ENCODE data around the gene GALNT14.

Gene GALNT14

DNA sequence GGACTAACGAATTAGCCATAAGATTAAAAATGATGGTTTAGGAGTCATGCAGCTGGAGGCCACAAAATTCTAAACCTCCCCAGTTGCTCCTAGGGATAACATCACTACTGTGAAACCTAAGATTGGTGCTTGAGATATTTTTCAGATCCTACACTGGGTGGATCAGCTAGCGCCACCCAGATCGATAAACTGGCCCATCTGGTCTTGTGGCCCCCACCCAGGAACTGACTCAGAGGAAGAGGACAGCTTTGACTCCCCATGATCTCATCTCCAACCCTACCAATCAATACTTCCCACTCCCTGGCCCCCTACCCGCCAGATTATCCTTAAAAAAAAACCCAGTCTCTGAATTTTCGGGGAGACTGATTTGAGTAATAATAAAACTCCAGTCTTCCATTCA, 5.5 kb downstream of the GALNT14 start:
- TF ChIP-seq, protein P1, sequence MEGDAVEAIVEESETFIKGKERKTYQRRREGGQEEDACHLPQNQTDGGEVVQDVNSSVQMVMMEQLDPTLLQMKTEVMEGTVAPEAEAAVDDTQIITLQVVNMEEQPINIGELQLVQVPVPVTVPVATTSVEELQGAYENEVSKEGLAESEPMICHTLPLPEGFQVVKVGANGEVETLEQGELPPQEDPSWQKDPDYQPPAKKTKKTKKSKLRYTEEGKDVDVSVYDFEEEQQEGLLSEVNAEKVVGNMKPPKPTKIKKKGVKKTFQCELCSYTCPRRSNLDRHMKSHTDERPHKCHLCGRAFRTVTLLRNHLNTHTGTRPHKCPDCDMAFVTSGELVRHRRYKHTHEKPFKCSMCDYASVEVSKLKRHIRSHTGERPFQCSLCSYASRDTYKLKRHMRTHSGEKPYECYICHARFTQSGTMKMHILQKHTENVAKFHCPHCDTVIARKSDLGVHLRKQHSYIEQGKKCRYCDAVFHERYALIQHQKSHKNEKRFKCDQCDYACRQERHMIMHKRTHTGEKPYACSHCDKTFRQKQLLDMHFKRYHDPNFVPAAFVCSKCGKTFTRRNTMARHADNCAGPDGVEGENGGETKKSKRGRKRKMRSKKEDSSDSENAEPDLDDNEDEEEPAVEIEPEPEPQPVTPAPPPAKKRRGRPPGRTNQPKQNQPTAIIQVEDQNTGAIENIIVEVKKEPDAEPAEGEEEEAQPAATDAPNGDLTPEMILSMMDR (IDR thresholded peaks at IDR 0.05) = no peak

DNA sequence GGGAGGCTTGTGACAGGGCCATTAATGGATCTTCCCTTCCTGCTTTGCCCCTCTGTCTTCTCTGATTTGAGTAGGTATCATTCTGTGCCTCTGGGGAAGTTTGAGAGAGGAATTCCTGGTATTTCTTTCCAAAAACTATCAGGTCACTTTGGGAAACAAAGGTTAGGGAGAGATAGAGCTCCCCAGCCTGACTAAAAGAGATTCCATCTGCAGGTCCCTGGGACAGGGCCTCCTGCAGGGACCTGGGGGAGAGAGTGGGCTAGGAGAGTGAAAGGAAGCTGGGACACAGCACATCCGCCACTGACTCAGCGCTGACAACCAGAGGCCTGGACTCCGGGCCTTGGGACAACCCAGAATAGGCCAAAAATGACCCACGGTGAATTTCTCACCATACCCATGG, 6.4 kb downstream of the GALNT14 start:
- TF ChIP-seq, protein P1 (IDR thresholded peaks at IDR 0.05) = no peak

DNA sequence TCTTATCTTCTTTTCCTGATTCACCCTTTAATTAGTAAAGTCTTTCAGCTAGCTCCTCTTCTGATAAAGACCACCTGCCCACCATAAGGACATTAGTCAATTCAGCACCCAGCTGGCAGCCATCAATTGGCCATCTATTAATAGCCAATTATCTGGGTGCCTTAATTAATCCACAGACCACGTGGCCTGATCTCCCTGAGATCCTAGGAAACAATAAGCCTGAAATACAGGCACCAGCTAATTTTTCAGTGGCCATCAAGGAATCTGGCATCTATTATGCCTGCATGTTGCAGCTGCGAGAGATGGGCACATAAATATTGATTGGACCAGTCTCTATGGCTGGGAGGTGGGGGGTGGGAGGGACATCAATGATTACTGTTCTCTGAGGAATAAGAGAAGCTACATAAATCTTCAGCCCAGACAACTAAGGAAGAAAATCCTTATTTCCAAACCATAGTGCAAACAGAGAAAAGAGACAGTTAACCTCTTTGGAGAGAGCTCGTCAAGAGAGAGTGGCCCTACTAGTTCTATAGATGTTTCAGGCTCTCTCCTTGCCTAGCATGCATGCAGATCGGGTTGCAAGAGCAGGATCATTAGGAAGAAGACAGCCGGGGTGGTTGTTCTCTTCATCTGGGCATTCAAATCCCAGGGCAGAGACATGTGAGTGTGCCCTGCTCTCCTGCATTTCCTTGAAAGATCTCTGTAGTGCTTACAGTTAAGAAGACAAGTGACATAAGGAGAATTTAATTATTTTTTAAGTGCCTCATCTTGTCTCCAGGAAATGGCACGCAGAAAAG, 8.7 kb downstream of the GALNT14 start:
- TF ChIP-seq, protein P1 (IDR thresholded peaks at IDR 0.05) = no peak

DNA sequence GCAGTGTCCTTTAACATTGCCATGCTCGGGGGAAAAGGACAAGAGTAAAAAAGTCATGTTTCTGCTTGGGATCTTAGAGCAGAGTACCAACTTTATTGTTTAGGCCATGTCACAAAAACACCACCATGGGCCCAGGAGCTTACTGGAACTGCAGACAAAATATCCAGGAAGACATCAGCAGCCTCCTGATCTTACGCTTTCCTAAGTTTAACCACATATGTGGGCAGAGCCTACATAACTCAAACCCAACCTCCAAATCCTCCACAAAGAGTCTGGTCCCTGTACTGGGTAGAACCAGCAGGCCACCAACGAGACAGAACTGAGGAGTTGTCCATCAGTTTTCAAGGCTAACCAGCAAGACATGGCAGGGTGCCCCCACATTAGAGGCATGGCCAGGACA, 10.3 kb downstream of the GALNT14 start:
- TF ChIP-seq, protein P1 (IDR thresholded peaks at IDR 0.05) = no peak

DNA sequence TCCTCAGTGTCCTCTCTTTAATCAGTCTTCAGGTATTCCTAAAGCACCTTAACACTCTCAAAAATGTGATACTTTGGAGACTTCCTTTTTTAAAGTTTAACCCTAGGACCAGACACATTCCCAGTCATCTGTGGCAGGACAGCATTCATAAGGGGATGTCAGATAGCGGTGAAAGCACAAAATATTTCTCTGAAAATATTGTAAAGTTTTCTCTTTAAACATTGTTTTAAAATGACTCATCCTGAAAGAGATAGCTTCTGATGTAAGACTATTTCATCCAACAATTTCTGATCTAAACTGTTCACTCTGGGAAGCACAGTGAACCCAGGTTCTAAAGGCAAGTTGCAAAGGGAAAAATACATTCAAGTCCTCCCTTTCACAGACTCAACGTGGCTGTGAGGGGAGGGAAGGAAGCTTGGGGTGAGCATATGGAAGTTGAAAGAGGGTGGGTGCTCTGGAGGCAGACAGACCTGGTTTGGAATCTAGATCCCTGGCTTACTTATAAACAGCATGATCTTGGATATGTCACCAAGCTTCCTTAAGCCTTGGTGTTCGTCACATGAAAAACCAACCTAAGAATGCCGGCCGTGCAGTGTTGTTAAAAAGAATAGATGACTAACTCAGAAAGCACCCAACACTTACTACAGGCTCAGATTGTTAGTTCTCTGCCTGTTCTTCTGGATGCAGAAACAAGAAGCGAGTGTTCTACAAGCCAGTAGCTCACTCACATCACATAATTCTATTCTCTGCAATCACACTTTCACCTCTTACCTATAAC, 12.1 kb downstream of the GALNT14 start:
- TF ChIP-seq, protein P1 (IDR thresholded peaks at IDR 0.05) = no peak

DNA sequence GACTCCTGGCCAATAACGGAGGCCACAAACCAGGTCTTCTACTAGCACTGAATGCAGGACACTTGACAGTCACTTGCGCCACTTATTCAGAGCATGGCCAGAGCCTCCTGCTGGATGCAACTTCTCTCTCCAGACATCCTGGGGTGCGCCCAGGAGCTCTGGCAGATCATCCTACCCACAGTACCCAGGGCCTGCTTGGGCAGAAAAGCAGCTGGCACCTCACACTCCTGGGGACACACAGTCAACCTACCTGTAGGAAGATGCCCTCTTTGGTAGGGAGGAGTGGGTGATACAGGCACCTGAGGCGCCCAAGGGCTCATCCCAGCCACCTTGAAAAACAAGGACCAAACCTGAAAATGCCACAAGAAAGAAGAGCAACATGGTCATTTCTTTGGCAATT, 13.3 kb downstream of the GALNT14 start:
- TF ChIP-seq, protein P1 (IDR thresholded peaks at IDR 0.05) = no peak

DNA sequence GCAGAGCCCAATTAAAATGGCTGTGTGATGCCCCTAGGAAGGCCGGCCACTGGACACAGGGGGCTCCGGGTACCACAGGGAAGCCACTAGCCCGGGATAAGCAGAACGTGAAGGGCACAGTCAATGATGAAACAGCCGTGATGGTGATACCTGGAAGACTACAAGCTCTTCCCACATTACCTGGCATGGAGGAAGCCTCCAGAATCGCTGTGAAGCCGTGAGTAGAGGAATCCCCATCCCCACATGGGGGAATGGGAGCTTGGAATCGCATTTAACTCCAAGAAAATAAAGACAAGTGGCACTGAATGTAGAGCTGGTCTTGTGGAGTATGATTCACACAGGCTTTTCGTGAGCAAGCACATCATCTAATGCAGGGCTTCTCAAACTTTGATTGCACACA, 16.1 kb downstream of the GALNT14 start:
- TF ChIP-seq, protein P1 (IDR thresholded peaks at IDR 0.05) = no peak
